HepG2 (cell line): ENCODE results near the gene VSX1. TPM values are rescaled to one million over a fixed set of nuclear protein-coding genes. Genes with fewer than 3 reads are reported as not detected.

ENCODE experiments used
- ADNP ChIP-seq: sonication (generic); formaldehyde crosslinking; IDR thresholded peaks from 2 replicates; pipeline ENCODE4 v1.4.0; 2020; ENCODE audit warnings: missing genetic modification reagents
- CEBPB ChIP-seq: IDR thresholded peaks from 2 replicates; pipeline ENCODE4 v1.6.1; 2011; ENCODE audit warnings: low read depth, low read length, improper control_type of control experiment, borderline replicate concordance
- FOSL1 ChIP-seq: sonication (generic); formaldehyde crosslinking; IDR thresholded peaks from 2 replicates; pipeline ENCODE4 v1.9.0; 2021; ENCODE audit warnings: missing genetic modification reagents, borderline replicate concordance
- FOXJ3 ChIP-seq: sonication (generic); formaldehyde crosslinking; IDR thresholded peaks from 2 replicates; pipeline ENCODE4 v1.4.0; 2020; ENCODE audit warnings: missing genetic modification reagents, mild to moderate bottlenecking, borderline replicate concordance
- GABPB1 ChIP-seq: IDR thresholded peaks from 2 replicates; pipeline ENCODE4 v1.6.1; 2016; ENCODE audit warnings: mild to moderate bottlenecking, missing genetic modification reagents, moderate library complexity, missing compliant biosample characterization
- HDAC1 ChIP-seq: sonication (generic); formaldehyde crosslinking; IDR thresholded peaks from 2 replicates; pipeline ENCODE4 v1.5.1; 2020; ENCODE audit warnings: mild to moderate bottlenecking, missing genetic modification reagents
- HIVEP1 ChIP-seq: sonication (generic); formaldehyde crosslinking; IDR thresholded peaks from 2 replicates; pipeline ENCODE4 v1.4.0; 2020; ENCODE audit warnings: mild to moderate bottlenecking, missing genetic modification reagents
- KDM1A ChIP-seq: IDR thresholded peaks from 2 replicates; pipeline ENCODE4 v1.6.1; 2016; ENCODE audit warnings: missing compliant biosample characterization
- KDM3A ChIP-seq: IDR thresholded peaks from 2 replicates; pipeline ENCODE4 v1.6.1; 2018; ENCODE audit warnings: low read depth, missing compliant biosample characterization
- MIER2 ChIP-seq: IDR thresholded peaks from 2 replicates; pipeline ENCODE4 v1.6.1; 2016; ENCODE audit warnings: missing biosample characterization, missing genetic modification reagents
- POLR2AphosphoS5 ChIP-seq: IDR thresholded peaks from 2 replicates; pipeline ENCODE4 v1.6.1; 2012; ENCODE audit warnings: low read depth, low read length
- SALL1 ChIP-seq: sonication (generic); formaldehyde crosslinking; IDR thresholded peaks from 2 replicates; pipeline ENCODE4 v1.8.0; 2022; ENCODE audit warnings: mild to moderate bottlenecking, missing genetic modification reagents
- SNAPC2 ChIP-seq: sonication (generic); formaldehyde crosslinking; IDR thresholded peaks from 2 replicates; pipeline ENCODE4 v1.8.1; 2022; ENCODE audit warnings: mild to moderate bottlenecking, missing genetic modification reagents
- SPEN ChIP-seq: sonication (generic); formaldehyde crosslinking; IDR thresholded peaks from 2 replicates; pipeline ENCODE4 v1.5.1; 2020; ENCODE audit warnings: low read depth, mild to moderate bottlenecking, missing genetic modification reagents
- ZKSCAN8 ChIP-seq: IDR thresholded peaks from 2 replicates; pipeline ENCODE4 v1.6.1; 2016; ENCODE audit warnings: borderline replicate concordance, missing genetic modification reagents, missing compliant biosample characterization
- ZNF124 ChIP-seq: sonication (generic); formaldehyde crosslinking; IDR thresholded peaks from 2 replicates; pipeline ENCODE4 v1.4.0; 2020; ENCODE audit warnings: missing genetic modification reagents
- ZNF292 ChIP-seq: sonication (generic); formaldehyde crosslinking; IDR thresholded peaks from 2 replicates; pipeline ENCODE4 v1.8.1; 2022; ENCODE audit warnings: mild to moderate bottlenecking, low read depth, missing genetic modification reagents, borderline replicate concordance
- ZNF331 ChIP-seq: sonication (generic); formaldehyde crosslinking; IDR thresholded peaks from 2 replicates; pipeline ENCODE4 v1.4.0; 2020; ENCODE audit warnings: missing genetic modification reagents
- ZNF460 ChIP-seq: sonication (generic); formaldehyde crosslinking; IDR thresholded peaks from 2 replicates; pipeline ENCODE4 v1.5.1; 2020; ENCODE audit warnings: missing genetic modification reagents, mild to moderate bottlenecking, borderline replicate concordance
- ZNF556 ChIP-seq: sonication (generic); formaldehyde crosslinking; IDR thresholded peaks from 2 replicates; pipeline ENCODE4 v1.4.0; 2020; ENCODE audit warnings: mild to moderate bottlenecking, missing genetic modification reagents, borderline replicate concordance
- ZNF687 ChIP-seq: sonication (generic); formaldehyde crosslinking; IDR thresholded peaks from 2 replicates; pipeline ENCODE4 v1.5.1; 2020; ENCODE audit warnings: mild to moderate bottlenecking, missing genetic modification reagents, moderate library complexity
- ZNF709 ChIP-seq: sonication (generic); formaldehyde crosslinking; IDR thresholded peaks from 2 replicates; pipeline ENCODE4 v1.5.0; 2020; ENCODE audit warnings: mild to moderate bottlenecking, missing genetic modification reagents
- ZNF782 ChIP-seq: sonication (generic); formaldehyde crosslinking; IDR thresholded peaks from 2 replicates; pipeline ENCODE4 v1.4.0; 2020; ENCODE audit warnings: missing genetic modification reagents, mild to moderate bottlenecking, borderline replicate concordance
- ZNF891 ChIP-seq: sonication (generic); formaldehyde crosslinking; IDR thresholded peaks from 2 replicates; pipeline ENCODE4 v1.5.0; 2020; ENCODE audit warnings: mild to moderate bottlenecking, missing genetic modification reagents
- polyA plus RNA-seq, 8 experiments: library from polyadenylated mRNA; depleted of rRNA in 3 of 8; stranded (reverse) in 7 of 8; unstranded in 1 of 8; fragments of >200 nt; fragmentation: Illumina TruSeq in 4 of 8; extraction: Trizol in 4 of 8; gene quantifications; 2 replicates each; pipeline versions ENCODE4 v1.2.1 to v1.2.3, GENCODE V29; 2011 to 2016; ENCODE audit warnings: low read depth in 4 of 8, missing spikeins in 1 of 8, mixed read lengths in 1 of 8; ENCODE audit not compliant: insufficient read depth in 1 of 8
- total RNA-seq, 5 experiments: library from RNA; depleted of rRNA; stranded (reverse); fragments of >200 nt; fragmentation: Illumina TruSeq; extraction: Trizol; gene quantifications; 2 replicates each; pipeline ENCODE4 v1.2.3, GENCODE V29; 2016; ENCODE audit warnings: low read depth in 1 of 5
- TF ChIP-seq, protein P1 (sequence below): sonication (generic); formaldehyde crosslinking; IDR thresholded peaks from 2 replicates; pipeline ENCODE4 v1.8.1; 2023; ENCODE audit warnings: mild to moderate bottlenecking, moderate library complexity, missing genetic modification reagents

Gene VSX1
- total and polyA plus RNA-seq, 2 of the 13 experiments (the other 11 are each of a cell fraction or from before 2014, with no cell fraction given) = 0.04 TPM; not detected in 1

DNA sequence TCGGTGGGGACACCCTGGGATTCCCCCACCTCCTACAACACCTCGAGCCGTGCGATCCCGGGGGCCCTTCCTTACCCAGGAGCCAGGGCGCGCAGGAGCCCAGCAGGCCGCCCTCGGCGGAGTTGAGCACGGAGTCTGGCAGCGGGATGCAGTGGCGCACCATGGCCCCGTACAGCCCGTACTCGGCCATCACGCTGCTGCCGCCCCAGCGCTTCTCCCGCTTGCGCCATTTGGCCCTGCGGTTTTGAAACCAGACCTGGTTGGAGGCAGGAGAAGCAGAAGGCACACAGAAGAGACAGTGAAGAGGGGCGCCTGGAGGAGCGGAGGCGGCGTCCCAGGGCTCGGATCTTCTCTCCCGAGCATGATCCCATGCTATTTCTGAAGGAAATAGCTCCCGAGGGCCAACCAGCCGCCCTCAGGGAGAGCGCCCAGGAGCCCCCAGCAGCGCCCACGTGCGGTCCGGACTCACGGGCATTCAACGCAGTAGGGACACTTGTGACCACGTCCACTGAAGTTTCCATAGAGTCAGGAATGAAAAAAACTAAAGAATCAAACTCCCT is 4.3 kb downstream of the VSX1 start (continued):
- TF ChIP-seq MIER2 (CRISPR knock-in tag) (peak; percentile 24; the same call in 1 of the 2 replicates), SPEN (CRISPR knock-in tag) (peak; percentile 50; the same call in 1 of the 2 replicates), HDAC1 (CRISPR knock-in tag) (peak; percentile 7; the same call in 1 of the 2 replicates), ZNF460 (no peak), ADNP (CRISPR knock-in tag) (no peak), KDM1A (no peak; the same call in 1 of the 2 replicates), ZNF124 (CRISPR knock-in tag) (0 out of 2 replicates have a peak, but pooled peaks have one; percentile 34), ZNF331 (CRISPR knock-in tag) (no peak), ZNF687 (CRISPR knock-in tag) (peak; percentile 73), POLR2AphosphoS5 (no peak), GABPB1 (peak; percentile 62; the same call in 1 of the 2 replicates), FOSL1 (no peak), ZKSCAN8 (no peak), SALL1 (CRISPR knock-in tag) (0 out of 2 replicates have a peak, but pooled peaks have one; percentile 18), KDM3A (CRISPR knock-in tag) (no peak), ZNF292 (0 out of 2 replicates have a peak, but pooled peaks have one; percentile 30), ZNF709 (CRISPR knock-in tag) (peak; percentile 75; the same call in 1 of the 2 replicates), CEBPB (peak; percentile 98), HIVEP1 (CRISPR knock-in tag) (peak; percentile 76; the same call in 1 of the 2 replicates), ZNF782 (CRISPR knock-in tag) (peak; percentile 56; the same call in 1 of the 2 replicates), ZNF556 (CRISPR knock-in tag) (no peak), FOXJ3 (CRISPR knock-in tag) (no peak), ZNF891 (CRISPR knock-in tag) (0 out of 2 replicates have a peak, but pooled peaks have one; percentile 39), SNAPC2 (CRISPR knock-in tag) (no peak)
- TF ChIP-seq, protein P1, sequence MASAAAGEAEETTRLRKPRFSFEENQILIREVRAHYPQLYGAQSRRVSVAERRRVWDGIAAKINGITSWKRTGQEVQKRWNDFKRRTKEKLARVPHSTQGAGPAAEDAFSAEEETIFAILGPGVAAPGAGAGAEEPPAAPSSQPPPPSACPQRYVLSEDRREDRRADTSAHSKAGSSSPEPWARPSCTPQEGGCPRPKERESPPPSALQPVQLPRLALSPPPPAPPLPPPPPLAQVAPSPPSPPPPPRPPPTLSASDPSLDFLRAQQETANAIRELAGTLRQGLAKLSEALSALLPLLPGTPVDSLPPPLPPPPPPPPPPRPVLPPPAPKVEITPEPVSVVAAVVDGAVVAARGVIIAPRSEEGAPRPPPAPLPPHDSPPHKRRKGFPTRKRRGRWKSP (CRISPR knock-in tag) = peak; percentile 59; the same call in 1 of the 2 replicates
